Hippocampal formation (tissue), 2 donors: ENCODE data around the gene FNTB.

Experiments used
- DNase-seq, 2 donors: peaks; one replicate each; lab custom pipeline; 2025; lab: John Stamatoyannopoulos, UW

FNTB gene

DNA sequence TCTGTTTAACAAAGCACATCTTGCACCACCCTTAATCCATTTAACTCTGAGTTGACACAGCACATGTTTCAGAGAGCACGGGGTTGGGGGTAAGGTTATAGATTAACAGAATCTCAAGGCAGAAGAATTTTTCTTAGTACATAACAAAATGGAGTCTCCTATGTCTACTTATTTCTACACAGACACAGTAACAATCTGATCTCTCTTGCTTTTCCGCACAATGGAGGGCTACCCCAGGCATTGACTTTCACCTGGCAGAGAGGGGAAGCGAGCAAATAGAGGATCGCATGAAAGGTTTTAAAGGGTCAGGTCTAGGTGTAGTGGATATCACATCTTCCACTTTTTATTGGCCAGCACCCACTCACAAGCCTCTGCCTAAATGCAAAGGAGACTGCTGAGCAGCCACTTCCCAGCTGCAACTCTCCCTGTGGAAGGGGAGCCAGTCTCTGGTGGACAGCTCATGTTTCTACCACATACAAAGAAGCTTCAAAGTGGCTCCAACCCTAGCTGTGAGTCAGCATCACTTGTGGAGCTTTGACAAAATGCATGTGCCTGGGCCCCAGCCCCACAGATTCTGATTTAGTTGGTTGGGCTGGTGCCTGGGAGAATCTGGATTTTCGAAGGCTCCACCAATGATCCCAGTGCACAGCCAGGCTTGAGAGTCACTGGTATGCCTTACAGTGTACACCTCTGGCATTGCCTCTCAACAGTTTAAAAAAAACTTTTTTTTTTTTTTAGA, 7.2 kb upstream of the FNTB start:
- DNase-seq, result no peak

DNA sequence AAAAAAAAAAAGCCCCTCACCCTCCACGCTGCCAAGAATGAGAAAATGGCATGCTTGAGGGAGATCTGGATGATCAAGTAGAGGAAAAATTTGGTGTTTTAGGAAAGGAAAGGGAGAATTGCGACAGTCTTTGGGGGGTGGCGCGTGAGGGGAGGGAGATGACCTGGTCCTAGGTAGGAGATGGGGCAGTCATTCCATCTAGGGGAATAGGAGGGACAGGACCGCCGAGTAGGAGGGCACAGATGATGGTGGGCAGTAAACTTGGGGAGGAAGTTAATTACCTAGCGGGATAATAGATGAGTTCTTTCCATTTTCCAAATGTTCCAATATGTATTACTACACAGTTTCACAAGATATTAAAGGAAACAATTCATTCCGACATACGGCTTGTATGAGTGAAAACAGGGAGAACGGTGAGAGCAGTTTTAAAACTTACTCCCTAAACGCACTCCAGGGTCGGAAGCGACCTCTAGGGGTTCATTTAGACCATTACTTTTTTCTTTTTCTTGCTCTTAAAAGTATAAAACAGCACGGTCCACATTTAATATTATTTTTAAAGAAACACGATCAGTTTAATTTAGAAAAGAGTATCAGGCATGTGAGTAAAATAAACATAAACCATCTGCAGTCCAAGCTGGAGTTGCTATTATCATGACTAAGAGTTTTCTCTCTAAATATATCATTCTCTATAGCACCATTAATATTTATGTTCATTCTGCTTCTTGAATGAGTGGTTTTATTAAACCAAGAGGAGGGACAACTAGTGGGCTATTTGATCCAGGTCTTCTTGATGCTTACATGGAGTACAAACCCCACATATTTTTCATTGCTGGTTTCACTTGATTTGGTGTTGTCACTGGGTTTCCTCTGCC, 3.0 kb upstream of the FNTB start:
- peak in 1 of 2 donors; percentile 51 for DNase-seq

DNA sequence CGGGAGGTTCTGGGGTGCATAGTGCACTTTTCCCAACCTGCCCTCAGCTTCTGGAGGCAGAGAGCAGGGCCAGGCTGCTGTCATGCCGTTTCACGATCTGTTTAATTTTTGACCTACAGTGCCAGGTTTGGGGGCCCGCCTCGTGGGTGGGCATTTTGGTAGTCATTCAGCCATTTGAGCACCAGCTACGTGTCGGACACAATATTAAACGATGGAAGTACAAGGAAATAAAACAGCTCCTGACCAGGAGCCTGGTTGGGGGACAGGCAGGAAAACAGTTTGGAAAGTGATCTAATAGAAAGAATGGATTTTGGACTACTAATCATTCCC, 708 bp downstream of the FNTB start:
- DNase-seq, result no peak

DNA sequence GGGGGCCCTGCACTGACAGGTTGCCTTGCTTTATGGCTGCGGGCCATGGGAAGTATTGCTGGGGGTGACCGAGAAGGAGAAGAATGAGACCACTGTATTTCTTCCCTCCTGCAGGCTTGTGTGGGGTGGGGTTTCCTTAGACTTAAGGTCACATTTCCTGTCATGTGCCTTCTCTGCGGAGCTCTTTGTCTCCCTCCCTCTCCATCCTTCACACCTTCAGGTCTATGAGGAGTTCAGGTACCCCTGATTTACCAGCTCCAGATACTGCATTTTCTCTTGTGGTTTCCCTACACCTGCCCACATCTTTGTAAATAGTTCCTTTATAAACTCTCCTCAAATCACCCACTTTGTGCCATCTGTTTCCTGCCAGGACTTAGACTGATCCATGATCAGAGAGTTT, 3.6 kb downstream of the FNTB start:
- no peak for DNase-seq

DNA sequence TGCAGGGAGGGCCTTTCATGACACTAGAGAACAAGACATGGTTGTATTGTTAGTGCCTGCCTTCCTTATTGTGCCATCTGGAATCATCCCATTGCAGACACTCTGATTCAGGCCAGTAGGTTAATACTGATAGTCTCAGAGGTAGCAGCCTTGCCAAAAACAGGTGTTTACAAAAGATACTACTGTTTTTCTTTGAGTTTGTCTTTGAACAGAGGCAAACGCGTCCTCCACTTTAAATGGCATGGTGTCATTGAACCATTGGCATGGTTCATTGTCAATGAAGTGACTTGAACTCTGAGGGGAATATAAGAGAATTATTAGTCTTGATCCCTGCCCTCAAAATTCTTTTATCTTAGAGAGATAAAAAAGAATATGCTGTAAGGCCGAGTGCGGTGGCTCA, 4.2 kb downstream of the FNTB start:
- DNase-seq, result no peak

DNA sequence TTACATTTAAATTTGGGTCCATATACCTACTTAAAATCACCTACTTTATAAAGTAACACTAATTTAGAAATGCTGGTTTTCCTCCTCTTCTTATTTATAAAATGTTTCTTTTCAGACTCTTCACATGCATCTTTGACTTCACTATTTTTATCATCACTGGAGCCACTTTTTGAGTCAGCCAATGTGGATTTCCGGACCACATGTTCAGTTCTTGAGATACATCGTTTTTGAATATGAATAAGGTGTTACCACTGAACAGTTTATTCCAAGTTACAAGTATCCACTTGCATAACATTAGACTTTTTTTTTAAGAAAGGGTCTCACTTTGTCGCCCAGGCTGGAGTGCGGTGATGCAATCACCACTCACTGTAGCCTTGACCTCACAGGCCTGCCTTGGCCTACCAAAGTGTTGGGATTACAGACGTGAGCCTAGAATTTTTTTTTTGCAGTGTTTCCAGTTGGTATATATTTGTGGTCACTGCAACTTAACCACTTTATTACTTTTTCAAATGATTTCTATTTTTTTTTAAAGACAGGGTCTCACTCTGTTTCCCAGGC, 5.7 kb downstream of the FNTB start:
- DNase-seq, result no peak

DNA sequence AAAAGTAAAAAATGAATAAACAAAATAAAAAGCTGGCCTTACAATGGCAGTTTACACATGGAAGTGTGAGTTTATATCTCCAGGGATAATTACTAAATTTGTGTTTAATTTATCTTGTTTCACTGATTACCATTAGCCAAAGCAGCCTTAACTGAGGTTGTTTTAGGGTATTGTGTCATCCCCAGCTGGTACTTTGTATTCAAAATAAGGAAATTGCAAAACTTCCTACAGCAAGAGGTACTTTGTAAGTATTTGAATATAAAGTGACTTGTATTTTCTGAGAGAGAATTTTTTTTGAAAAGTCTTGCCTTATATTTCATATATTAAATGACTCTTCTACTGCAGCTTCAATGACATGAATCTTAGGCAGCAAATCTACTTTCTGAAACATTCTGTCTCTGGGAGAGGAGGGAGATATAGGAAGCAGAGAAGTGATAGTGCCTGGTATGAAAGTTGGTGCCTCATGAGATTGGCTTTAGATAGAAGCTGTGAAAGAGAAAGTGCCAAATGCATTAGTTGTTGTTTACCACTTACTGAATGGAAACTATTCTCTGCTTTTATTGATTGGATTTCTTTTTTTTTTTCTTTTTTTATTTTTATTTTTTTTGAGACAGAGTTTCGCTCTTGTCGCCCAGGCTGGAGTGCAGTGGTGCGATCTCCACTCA, 6.7 kb downstream of the FNTB start:
- no peak for DNase-seq

DNA sequence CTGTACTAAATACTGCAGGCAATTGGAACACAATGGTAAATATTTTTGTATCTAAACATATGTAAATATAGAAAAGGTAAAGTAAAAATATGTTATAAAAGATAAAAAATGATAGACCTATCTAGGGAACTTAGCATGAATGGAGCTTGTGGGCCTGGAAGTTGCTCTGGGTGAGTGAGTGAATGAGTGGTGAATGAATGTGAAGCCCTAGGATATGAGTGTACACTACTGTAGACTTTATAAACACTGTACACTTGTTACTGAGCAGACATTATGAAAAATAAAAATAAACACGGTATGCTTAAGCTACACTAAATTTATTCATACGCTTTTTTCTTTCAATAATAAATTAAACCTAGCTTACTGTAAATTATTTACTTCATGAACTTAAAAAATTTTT, 7.8 kb downstream of the FNTB start:
- DNase-seq, result no peak

DNA sequence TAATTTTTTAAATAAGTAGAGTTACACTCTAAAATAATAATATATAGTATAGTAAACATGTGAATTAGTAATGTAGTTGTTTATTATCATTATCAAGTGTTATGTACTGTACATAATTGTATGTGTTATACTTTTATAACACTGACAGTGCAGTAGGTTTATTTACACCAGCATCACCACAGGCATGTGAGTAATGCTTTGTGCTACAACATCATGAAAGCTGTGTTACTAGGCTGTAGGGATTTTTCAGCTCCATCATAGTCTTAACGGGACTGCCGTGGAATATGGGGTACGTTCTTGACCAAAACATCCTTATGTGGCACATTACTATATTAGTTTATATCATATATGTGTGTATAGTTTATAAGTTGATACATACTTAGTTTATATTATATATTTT, 8.6 kb downstream of the FNTB start:
- no peak for DNase-seq

DNA sequence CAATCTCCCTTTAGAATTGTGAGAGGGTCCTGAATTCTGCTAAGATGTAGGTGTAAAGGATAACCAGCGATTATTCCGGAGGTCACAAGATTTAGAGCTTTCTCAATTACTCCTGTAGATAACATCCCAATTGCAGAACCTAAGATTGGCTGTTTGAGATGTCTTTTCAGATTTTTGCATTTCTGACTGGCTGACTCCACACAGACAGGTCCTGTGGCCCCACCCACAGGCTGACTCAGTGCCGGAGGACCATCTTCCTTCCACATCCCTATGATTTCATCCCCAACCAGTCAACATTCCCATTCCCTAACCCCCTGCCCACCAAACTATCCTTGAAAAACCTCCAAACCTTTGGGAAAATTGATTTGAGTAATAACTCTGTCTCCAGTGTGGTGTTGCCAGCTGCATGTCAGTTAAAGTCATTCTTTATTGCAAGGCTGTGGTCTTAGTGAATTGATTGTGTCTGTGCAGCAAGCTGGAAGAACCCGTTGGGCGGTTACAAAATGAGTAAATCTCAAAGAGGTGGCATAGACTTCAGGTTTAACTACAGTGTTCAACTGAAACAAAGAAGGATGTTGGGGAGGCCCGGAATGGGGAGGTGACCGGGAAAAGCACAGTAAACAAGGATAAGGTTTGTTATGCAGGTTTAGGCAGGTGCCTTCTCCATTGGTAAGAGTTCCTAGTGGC, 10.6 kb downstream of the FNTB start:
- DNase-seq, result no peak

DNA sequence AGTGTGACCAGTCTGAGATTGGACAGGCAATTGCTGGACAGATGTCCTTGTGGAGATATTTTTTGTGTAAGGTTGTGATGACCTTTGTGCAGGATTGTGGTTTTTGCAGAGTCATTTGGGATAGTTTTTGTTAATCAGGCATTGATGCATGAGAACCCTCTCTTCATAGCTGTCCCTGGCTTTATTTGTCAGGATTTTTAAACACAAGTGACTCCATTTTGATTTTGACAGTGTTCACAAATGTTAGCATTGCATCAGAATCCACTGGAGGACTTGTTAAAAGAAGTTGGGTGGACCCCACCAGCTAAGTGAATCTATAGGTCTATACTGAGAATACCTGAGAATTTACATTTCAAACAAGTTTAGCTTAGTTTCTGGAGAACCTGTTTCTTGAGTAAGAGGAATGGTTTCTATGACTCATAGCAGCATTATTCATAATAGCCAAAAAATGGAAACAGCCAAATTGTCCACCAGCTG, 11.8 kb downstream of the FNTB start:
- DNase-seq, result no peak

DNA sequence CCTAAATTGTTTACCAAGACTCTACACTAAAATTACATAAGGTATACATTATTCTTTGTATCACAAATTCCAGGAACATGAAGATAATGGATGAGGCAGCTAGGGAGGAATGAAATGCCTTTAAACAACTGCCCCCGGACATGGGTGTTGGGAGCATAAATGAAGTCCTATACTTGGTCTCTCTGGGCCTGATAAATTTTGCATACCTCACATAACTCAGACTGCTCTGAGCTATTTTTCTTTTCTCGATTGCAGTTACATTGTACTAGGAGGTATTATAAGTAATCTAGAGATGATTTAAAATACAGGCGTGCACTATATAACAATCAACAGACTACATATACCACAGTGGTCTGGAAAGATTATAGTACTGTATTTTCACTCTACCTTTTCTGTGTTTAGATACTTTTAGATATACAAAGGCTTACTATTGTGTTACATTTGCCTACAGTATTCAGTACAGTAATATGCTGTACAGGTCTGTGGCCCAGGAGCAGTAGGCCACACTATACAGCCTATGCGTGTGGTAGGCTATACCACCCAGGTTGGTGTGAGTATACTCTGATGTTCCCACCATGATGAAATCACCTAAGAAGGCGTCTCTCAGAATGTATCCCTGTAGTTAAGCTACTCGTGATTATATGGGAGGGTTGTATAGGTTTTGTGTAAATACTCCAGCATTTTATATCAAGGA, 14.3 kb downstream of the FNTB start:
- no peak for DNase-seq

DNA sequence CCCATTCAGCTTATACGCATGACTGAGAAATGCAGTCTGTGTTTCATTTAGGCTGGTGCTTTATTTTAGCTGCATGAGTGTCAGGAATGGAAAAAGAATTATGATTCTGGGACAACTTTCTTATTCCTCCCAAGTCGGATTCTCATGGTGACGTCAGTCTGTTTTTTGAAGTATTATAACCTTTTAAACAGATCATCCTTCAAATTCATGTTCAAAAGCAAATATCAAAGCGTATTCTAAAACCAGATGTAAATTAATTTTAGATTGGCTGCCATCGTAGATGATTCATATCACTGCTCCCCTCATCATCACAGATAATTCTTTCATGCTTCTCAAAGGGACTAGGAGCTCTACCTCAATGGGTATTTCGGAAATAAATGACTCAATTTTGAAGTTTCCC, 15.0 kb downstream of the FNTB start:
- no peak for DNase-seq

DNA sequence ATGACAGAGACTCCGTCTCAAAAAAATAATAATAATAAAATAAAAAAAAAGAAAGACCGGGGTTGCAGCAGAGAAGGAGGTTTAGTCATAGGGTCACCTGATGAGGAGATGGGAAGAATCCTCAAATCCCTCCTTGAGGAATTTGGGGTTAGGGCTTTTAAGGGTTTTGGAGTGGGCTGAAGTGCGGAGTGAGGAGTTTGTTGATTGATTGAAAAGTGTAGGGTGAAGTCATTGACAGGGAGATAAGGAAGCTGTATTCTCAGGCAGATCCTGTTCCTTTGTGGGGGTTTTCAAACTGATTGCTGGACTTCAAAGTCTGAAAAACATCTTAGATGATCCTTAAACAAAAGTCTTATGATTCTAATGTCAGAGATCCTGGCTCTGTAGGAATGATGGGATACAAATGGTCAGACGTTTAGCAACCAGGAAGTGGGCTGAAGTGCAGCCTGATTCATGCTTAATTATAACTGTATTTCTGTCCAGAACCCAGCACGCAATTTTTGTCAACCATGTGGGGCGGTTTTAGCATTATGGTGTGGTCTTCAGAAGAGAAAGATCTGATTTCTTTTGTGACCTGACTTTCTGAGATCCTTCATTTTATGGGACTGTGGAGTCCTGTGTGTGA, 16.0 kb downstream of the FNTB start:
- DNase-seq, result no peak

DNA sequence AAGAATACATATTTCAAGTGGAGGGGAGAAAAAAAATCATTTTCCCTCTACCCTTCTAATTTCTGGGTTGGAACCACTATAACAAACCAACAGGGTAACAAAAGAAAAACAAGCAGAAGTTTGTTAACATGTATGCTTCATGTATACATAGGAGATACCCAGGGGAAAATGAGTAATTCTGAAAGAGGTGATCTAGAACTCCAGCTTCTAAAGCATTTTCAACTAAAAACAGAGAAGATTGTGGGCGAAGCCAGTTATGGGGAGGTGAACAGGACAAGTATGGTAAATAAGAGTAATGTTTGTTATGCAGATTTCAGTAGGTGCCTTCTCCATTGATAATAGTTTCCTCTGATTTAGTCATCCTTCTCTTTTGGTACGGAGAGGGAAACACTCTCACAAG, 16.7 kb downstream of the FNTB start:
- no peak for DNase-seq

DNA sequence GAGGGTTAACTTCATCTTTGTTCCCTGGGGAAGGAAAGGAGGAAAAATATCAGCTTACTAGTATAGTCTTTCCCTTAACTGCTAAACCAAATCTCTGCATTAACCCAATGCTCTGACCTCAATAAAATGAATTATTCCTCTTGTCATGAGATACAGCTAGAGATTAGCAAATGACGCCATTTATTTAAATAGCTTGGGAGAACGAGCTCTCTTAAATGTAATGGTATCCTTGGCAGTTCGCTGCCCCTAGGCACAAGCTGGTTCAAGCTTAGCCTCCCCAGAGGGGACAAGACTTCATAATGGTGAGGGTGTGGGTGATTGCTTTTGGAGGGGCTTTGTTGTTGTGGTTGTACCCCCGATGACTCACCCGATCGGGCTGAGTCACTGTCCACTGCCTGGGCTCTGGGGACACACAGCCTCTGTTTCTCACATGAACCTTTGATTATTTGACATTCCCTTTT, 19.6 kb downstream of the FNTB start:
- DNase-seq, result no peak

DNA sequence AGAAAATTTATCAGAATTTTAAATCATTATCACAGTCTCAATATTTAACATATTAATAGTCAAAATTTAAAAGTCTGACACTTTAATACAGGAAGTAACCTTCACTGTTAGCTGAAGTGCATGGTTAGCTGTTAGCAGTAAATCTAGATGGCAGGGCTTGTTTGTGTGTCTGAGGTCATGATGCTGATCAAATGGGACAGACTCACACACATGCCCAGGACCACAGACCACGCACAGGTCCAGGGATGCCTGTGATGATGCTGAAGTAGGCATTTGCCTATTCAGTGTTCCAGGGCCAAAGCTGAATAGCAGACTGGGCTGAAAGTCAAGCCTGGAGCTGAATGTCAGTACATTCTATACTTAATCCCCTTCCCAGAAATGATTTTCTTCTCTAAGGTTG, 20.5 kb downstream of the FNTB start:
- no peak for DNase-seq

DNA sequence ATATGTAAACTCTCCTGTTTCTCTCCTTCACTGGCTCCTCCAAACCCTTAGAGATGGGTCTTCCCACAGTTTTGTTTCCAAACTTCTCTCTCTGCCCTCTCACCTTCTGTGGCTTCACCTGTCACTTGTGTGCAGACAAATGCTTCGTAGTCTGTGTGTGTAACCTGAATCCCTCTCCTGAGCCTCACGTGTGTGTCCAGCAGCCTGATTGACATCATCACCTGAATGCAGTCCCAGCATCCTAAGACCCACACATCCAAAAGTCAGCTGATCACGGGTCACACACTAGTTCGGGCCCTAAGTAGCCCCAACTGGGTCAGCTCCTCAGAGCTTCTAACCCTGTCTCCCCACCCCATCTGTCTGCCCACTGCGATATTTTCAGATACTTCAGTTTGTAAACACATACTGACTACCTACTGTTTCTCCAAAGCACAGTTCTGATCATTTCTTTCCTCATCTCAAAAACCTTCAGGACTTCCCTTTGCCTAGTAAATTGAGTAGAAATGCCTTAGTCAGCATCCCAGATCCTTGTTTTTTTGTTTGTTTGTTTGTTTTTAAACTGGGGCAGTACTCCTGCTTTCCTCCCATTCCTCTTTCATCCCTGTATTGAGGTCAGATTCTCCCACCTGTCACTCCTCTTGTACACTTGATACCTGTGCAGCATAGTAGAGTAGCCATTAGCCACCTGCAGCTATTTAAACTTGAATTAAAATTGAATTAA, 23.7 kb downstream of the FNTB start:
- no peak for DNase-seq

DNA sequence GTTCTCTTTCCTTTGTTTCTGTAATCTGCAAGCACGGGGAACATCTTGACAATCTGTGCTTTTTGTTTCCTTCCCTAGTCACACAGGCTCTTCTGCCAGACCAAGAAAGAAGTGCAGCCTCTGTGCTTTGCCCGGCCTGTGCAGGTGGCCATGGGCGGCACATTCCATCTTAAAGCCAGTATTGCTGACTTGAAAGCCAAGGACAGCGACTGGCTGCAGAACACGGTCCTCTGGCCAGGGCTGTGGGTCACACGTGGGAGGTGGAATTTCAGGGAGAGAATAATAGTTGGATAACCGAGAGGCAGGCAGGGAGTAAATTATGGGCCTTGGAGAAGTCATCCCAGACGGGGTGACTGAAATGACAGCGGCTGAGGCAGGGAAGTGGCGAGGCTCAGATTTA, 24.8 kb downstream of the FNTB start:
- no peak for DNase-seq

DNA sequence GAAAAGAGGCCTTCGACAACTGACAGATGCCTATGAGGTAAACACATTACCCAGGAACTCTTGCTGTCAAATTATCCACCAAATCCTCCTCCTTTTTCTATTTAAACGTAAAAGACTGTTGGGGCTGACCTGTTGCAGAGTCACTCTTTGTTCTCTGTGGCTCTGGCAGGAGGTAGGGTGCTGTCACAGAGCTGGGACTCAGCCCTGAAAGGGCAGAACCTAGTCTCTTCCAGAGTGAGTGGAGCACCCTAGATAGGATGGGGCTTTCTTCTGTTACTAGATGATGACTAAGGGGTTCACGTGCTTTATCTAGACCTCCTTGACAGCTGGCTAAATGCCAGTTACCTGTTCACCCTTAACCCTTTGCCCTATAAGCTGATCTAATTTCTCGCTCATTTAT, 25.7 kb downstream of the FNTB start:
- DNase-seq, result no peak
